Measurements from ENCODE around the gene TTC12.

Gene TTC12

GRCh38 chr11:113370634-113371033 lies 56.3 kb downstream of the TTC12 start:
- TF ChIP-seq CTCF (IDR thresholded peaks at IDR 0.05; ENCODE audit: low read length, missing control alignments), result no peak
- H3K4me3 ChIP-seq (replicated peaks; ENCODE audit: low read depth, low read length), result no peak overlapping the region
- DNase-seq (ENCODE audit: low read depth), result no peak

- no peak overlapping the region for H3K4me3 ChIP-seq (replicated peaks; ENCODE audit: low read depth, low read length)
- DNase-seq (ENCODE audit: low read depth), result no peak
- peak; percentile 26 for TF ChIP-seq CTCF (IDR thresholded peaks at IDR 0.05; ENCODE audit: low read length, missing control alignments)
These were observed 57.9 kb downstream of the TTC12 start for GRCh38 chr11:113372309-113372708.

GRCh38 chr11:113373306-113373705 lies 58.9 kb downstream of the TTC12 start:
- no peak for TF ChIP-seq CTCF (IDR thresholded peaks at IDR 0.05; ENCODE audit: low read length, missing control alignments)
- DNase-seq (ENCODE audit: low read depth), result peak; percentile 50

GRCh38 chr11:113373981-113374560 lies 59.7 kb downstream of the TTC12 start:
- H3K4me3 ChIP-seq (replicated peaks; ENCODE audit: low read depth, low read length), result no peak overlapping the region
- peak; percentile 23 for DNase-seq (ENCODE audit: low read depth)
- TF ChIP-seq CTCF (IDR thresholded peaks at IDR 0.05; ENCODE audit: low read length, missing control alignments), result no peak

More at GRCh38 chr11:113373306-113373705, 58.9 kb downstream of the TTC12 start:
- H3K4me3 ChIP-seq (replicated peaks; ENCODE audit: low read depth, low read length), result no peak overlapping the region

GRCh38 chr11:113375402-113375801 lies 61.0 kb downstream of the TTC12 start:
- no peak for TF ChIP-seq CTCF (IDR thresholded peaks at IDR 0.05; ENCODE audit: low read length, missing control alignments)
- no peak overlapping the region for H3K4me3 ChIP-seq (replicated peaks; ENCODE audit: low read depth, low read length)
- DNase-seq (ENCODE audit: low read depth), result no peak

- peak; percentile 72 for DNase-seq (ENCODE audit: low read depth)
These were observed 61.8 kb downstream of the TTC12 start for GRCh38 chr11:113376156-113376555.

More at GRCh38 chr11:113376156-113376555, 61.8 kb downstream of the TTC12 start:
- H3K4me3 ChIP-seq (replicated peaks; ENCODE audit: low read depth, low read length), result no peak overlapping the region
- TF ChIP-seq CTCF (IDR thresholded peaks at IDR 0.05; ENCODE audit: low read length, missing control alignments), result no peak

Measured in fibroblast of pulmonary artery (primary cell).